GM23338 (cell line): ENCODE results near the gene ZNF562. TPM values are rescaled to one million over a fixed set of nuclear protein-coding genes. Genes with fewer than 3 reads are reported as not detected.

Experiments used
- ATAC-seq: fragments of 200-7000 bp; cut with Tn5 transposase; 3 replicates; pipeline ENCODE4 v1.9.1; 2020
- DNase-seq: peaks from one replicate; pipeline ENCODE4 v3.0.0-alpha.2; 2015; ENCODE audit warnings: low spot score
- H2AFZ ChIP-seq: fragments of 200-600 bp; sonication (generic); 2 replicates; pipeline ENCODE4 v1.8.0; 2016; ENCODE audit warnings: antibody characterized with exemption, mild to moderate bottlenecking, moderate library complexity
- H3F3A ChIP-seq: fragments of 200-600 bp; sonication (generic); replicated peaks from 2 replicates; pipeline ENCODE4 v1.8.0; 2017; ENCODE audit warnings: antibody characterized with exemption, mixed run types, low read depth
- H3K27ac ChIP-seq: fragments of 200-600 bp; sonication (generic); 2 replicates; pipeline ENCODE4 v1.6.1; 2016; ENCODE audit warnings: low read depth
- H3K27me3 ChIP-seq: fragments of 200-600 bp; sonication (generic); 2 replicates; pipeline ENCODE4 v1.8.0; 2016; ENCODE audit warnings: mild to moderate bottlenecking, mixed run types, moderate library complexity; ENCODE audit not compliant: insufficient read depth
- H3K36me3 ChIP-seq: fragments of 200-600 bp; sonication (generic); 2 replicates; pipeline ENCODE4 v1.8.0; 2016; ENCODE audit warnings: mild to moderate bottlenecking; ENCODE audit not compliant: insufficient read depth
- H3K4me1 ChIP-seq: fragments of 200-600 bp; sonication (generic); 2 replicates; pipeline ENCODE4 v1.8.0; 2016; ENCODE audit warnings: mild to moderate bottlenecking, moderate library complexity; ENCODE audit not compliant: insufficient read depth
- H3K4me2 ChIP-seq: fragments of 200-600 bp; sonication (generic); 2 replicates; pipeline ENCODE4 v1.7.1; 2017; ENCODE audit warnings: mixed run types
- H3K4me3 ChIP-seq: fragments of 200-600 bp; sonication (generic); 2 replicates; pipeline ENCODE4 v1.6.1; 2016; ENCODE audit warnings: mixed run types
- H3K79me2 ChIP-seq: fragments of 200-600 bp; sonication (generic); replicated peaks from 2 replicates; pipeline ENCODE4 v1.8.0; 2017; ENCODE audit warnings: mild to moderate bottlenecking; ENCODE audit not compliant: insufficient read depth
- H3K9me2 ChIP-seq: fragments of 200-600 bp; sonication (generic); 2 replicates; pipeline ENCODE4 v1.8.0; 2017; ENCODE audit not compliant: insufficient read depth
- H4K20me1 ChIP-seq: fragments of 200-600 bp; sonication (generic); replicated peaks from 2 replicates; pipeline ENCODE4 v1.8.0; 2017; ENCODE audit warnings: mild to moderate bottlenecking; ENCODE audit not compliant: insufficient read depth
- H3K27ac Mint-ChIP-seq: 2 replicates; pipeline ENCODE4 v1.8.0; 2020; ENCODE audit warnings: inconsistent platforms, mild to moderate bottlenecking, moderate library complexity, mixed read lengths
- H3K27me3 Mint-ChIP-seq: 3 replicates; pipeline ENCODE4 v1.8.0; 2022; ENCODE audit warnings: low read depth, mild to moderate bottlenecking, moderate library complexity, mixed read lengths, inconsistent platforms; ENCODE audit not compliant: insufficient read depth, poor library complexity
- H3K36me3 Mint-ChIP-seq: 3 replicates; pipeline ENCODE4 v1.8.0; 2021; ENCODE audit warnings: low read depth, mild to moderate bottlenecking, inconsistent platforms, moderate library complexity, mixed read lengths
- H3K4me1 Mint-ChIP-seq: 3 replicates; pipeline ENCODE4 v1.8.0; 2020; ENCODE audit warnings: mild to moderate bottlenecking, inconsistent platforms, mixed read lengths
- H3K4me3 Mint-ChIP-seq: 3 replicates; pipeline ENCODE4 v1.8.0; 2021; ENCODE audit warnings: moderate library complexity, mild to moderate bottlenecking, inconsistent platforms, mixed read lengths
- H3K9me3 Mint-ChIP-seq: 3 replicates; pipeline ENCODE4 v1.8.0; 2020; ENCODE audit warnings: moderate library complexity, mild to moderate bottlenecking, inconsistent platforms, mixed read lengths
- CREB1 ChIP-seq: fragments of 250-450 bp; sonication (Bioruptor Pico); IDR thresholded peaks from 2 replicates; pipeline ENCODE4 v1.5.0; 2020; ENCODE audit warnings: low read depth, mild to moderate bottlenecking, moderate library complexity
- EZH2 ChIP-seq: fragments of 200-600 bp; sonication (generic); IDR thresholded peaks from one replicate; pipeline ENCODE4 v1.8.0; 2017; ENCODE audit warnings: antibody characterized with exemption, mild to moderate bottlenecking, low read depth; ENCODE audit not compliant: unreplicated experiment
- EZH2phosphoT487 ChIP-seq: fragments of 200-600 bp; sonication (generic); IDR thresholded peaks from one replicate; pipeline ENCODE4 v1.8.1; 2018; ENCODE audit warnings: antibody characterized with exemption; ENCODE audit not compliant: unreplicated experiment
- JUNB ChIP-seq: IDR thresholded peaks from one replicate; pipeline ENCODE4 v1.6.1; 2016; ENCODE audit warnings: antibody characterized with exemption; ENCODE audit not compliant: unreplicated experiment
- POLR2AphosphoS5 ChIP-seq: IDR thresholded peaks from 2 replicates; pipeline ENCODE4 v1.6.1; 2016; ENCODE audit warnings: antibody characterized with exemption, low read depth
- STAT1 ChIP-seq: IDR thresholded peaks from one replicate; pipeline ENCODE4 v1.6.1; 2016; ENCODE audit warnings: antibody characterized with exemption; ENCODE audit not compliant: unreplicated experiment
- polyA plus RNA-seq: library from polyadenylated mRNA; unstranded; fragments of >200 nt; fragmentation: Nextera tagmentation; extraction: Ambion mirVana; gene quantifications from 2 replicates; pipeline ENCODE4 v1.2.1, GENCODE V29; 2016
- total RNA-seq: library from RNA; depleted of rRNA; stranded (reverse); fragments of >200 nt; shearing (Covaris generic); gene quantifications from 2 replicates; pipeline ENCODE4 v1.2.3, GENCODE V29; 2014
- TF ChIP-seq, protein P1 (sequence below): fragments of 250-450 bp; sonication (Bioruptor Pico); IDR thresholded peaks from 2 replicates; pipeline ENCODE4 v1.5.0; 2020; ENCODE audit warnings: mild to moderate bottlenecking, moderate library complexity
- TF ChIP-seq, protein P2 (sequence below): IDR thresholded peaks from 2 replicates; pipeline ENCODE4 v1.6.1; 2016; ENCODE audit warnings: antibody characterized with exemption
- TF ChIP-seq, protein P3 (sequence below): IDR thresholded peaks from one replicate; pipeline ENCODE4 v1.6.1; 2018; ENCODE audit warnings: antibody characterized with exemption; ENCODE audit not compliant: unreplicated experiment

The ZNF562 gene
- total and polyA plus RNA-seq, 2 experiments from 2014 or later = 15.6 to 68.8 TPM

DNA sequence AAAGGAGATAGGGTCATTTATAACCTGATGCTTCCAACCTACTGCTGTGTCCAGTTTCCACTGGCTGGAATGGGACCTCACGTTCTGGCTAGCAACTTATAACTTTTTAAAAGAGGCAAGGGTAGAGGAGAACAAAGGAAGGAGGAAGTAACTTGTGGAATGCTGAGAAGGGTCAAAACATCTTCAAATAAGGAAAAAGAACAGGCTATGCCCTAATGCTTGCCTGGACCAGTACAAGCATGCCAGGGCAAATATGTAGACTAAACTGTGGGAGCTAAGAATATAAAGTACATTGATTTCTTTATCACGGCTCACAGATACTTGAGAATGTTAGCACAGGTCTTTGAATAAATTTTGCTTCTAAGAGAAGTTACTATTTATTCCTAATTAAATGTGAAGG, 52.4 kb downstream of the ZNF562 start:
- H3K36me3 Mint-ChIP-seq = peaks cover 45% of the 10 kb centered on the region
- Histone ChIP-seq H3K27ac (peak overlapping the region; percentile 83; the same call in 1 of the 2 replicates), H3K9me2 (no peaks in the 10 kb centered on the region), H3K4me2 (peak overlapping the region; percentile 41; the same call in 1 of the 2 replicates), H3K79me2 (peaks cover 38% of the 10 kb centered on the region), H3K4me1 (peaks cover 20% of the 10 kb centered on the region), H4K20me1 (no peaks in the 10 kb centered on the region; the same call in 1 of the 2 replicates), H3K36me3 (peaks cover 20% of the 10 kb centered on the region), H3F3A (no peaks in the 10 kb centered on the region), H3K27me3 (no peaks in the 10 kb centered on the region), H2AFZ (no peak overlapping the region), H3K4me3 (no peak overlapping the region)
- H3K9me3 Mint-ChIP-seq = peaks cover 10% of the 10 kb centered on the region; the same call in 2 of the 3 replicates
- H3K27me3 Mint-ChIP-seq = peaks cover 16% of the 10 kb centered on the region
- ATAC-seq (no peak), DNase-seq (no peak)
- H3K4me1 Mint-ChIP-seq = peaks cover 16% of the 10 kb centered on the region
- H3K27ac Mint-ChIP-seq = peak overlapping the region; percentile 84
- TF ChIP-seq EZH2 (no peak), JUNB (no peak), CREB1 (CRISPR knock-in tag) (no peak), STAT1 (no peak)
- peak overlapping the region; percentile 62 for H3K4me3 Mint-ChIP-seq

DNA sequence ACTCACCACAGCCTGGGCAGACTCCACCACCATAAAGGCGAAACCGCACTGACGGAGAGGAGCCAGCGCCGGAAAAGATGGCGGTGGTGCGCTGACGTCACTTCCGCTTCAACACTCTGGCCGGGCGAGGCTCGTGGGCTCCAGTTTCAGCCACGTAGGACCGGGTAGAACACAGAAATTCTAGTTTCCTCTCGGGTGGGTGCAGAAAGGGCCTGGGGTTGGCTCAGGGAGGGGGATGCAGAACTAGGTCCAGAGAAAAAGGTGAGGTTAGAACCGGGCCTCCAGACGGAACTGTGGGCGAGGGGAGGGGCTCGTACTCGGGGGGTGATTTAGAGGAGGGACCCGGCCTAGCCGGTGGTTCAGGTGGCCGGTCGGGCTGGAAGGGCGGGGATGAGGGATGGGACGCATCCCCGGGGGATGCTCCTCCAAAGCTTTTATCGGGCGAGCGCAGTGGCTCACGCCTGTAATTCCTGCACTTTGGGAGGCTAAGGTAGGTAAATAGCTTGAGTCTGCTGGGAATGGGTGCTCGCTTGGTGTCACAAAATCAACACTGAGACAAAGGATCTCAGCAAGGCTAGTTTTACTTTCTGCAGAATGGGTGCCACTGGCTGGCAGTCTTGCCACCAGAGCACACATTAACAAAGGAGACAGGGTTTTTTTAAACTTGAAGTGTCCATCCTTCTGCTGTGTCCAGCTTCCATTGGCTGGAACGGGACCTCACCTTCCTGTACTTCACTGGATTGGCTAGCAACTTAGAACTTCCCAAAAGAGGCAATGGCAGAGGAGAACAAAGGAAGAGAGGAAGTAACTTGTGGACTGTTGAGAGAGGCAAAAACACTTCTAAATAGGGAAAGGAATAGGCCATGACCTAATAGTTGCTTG, 53.5 kb downstream of the ZNF562 start, which contains the start of gene ZNF561:
TSS of gene ZNF561 (minus strand) at position 77 of the 882 bp plus-strand sequence. CDS start 1,776 bp downstream, outside the sequence.
- H3K4me3 Mint-ChIP-seq = peak within 1 kb of the TSS; percentile 100
- H3K4me1 ChIP-seq = peaks cover 20% of the 10 kb centered on the region
- H2AFZ ChIP-seq = peak within 1 kb of the TSS; percentile 83; the same call in 1 of the 2 replicates
- H3K4me1 Mint-ChIP-seq = peaks cover 15% of the 10 kb centered on the region
- peak within 1 kb of the TSS; percentile 100 for H3K4me3 ChIP-seq
- H3K4me2 ChIP-seq = peak within 1 kb of the TSS; percentile 99
- peak within 1 kb of the TSS; percentile 99 for H3K27ac ChIP-seq
- peaks cover 10% of the 10 kb centered on the region; the same call in 2 of the 3 replicates for H3K9me3 Mint-ChIP-seq
- peaks cover 30% of the 10 kb centered on the region for H3K36me3 ChIP-seq
- TF ChIP-seq CREB1 (CRISPR knock-in tag) (peak; percentile 95), POLR2AphosphoS5 (peak; percentile 69), EZH2phosphoT487 (no peak)
- TF ChIP-seq, protein P1, sequence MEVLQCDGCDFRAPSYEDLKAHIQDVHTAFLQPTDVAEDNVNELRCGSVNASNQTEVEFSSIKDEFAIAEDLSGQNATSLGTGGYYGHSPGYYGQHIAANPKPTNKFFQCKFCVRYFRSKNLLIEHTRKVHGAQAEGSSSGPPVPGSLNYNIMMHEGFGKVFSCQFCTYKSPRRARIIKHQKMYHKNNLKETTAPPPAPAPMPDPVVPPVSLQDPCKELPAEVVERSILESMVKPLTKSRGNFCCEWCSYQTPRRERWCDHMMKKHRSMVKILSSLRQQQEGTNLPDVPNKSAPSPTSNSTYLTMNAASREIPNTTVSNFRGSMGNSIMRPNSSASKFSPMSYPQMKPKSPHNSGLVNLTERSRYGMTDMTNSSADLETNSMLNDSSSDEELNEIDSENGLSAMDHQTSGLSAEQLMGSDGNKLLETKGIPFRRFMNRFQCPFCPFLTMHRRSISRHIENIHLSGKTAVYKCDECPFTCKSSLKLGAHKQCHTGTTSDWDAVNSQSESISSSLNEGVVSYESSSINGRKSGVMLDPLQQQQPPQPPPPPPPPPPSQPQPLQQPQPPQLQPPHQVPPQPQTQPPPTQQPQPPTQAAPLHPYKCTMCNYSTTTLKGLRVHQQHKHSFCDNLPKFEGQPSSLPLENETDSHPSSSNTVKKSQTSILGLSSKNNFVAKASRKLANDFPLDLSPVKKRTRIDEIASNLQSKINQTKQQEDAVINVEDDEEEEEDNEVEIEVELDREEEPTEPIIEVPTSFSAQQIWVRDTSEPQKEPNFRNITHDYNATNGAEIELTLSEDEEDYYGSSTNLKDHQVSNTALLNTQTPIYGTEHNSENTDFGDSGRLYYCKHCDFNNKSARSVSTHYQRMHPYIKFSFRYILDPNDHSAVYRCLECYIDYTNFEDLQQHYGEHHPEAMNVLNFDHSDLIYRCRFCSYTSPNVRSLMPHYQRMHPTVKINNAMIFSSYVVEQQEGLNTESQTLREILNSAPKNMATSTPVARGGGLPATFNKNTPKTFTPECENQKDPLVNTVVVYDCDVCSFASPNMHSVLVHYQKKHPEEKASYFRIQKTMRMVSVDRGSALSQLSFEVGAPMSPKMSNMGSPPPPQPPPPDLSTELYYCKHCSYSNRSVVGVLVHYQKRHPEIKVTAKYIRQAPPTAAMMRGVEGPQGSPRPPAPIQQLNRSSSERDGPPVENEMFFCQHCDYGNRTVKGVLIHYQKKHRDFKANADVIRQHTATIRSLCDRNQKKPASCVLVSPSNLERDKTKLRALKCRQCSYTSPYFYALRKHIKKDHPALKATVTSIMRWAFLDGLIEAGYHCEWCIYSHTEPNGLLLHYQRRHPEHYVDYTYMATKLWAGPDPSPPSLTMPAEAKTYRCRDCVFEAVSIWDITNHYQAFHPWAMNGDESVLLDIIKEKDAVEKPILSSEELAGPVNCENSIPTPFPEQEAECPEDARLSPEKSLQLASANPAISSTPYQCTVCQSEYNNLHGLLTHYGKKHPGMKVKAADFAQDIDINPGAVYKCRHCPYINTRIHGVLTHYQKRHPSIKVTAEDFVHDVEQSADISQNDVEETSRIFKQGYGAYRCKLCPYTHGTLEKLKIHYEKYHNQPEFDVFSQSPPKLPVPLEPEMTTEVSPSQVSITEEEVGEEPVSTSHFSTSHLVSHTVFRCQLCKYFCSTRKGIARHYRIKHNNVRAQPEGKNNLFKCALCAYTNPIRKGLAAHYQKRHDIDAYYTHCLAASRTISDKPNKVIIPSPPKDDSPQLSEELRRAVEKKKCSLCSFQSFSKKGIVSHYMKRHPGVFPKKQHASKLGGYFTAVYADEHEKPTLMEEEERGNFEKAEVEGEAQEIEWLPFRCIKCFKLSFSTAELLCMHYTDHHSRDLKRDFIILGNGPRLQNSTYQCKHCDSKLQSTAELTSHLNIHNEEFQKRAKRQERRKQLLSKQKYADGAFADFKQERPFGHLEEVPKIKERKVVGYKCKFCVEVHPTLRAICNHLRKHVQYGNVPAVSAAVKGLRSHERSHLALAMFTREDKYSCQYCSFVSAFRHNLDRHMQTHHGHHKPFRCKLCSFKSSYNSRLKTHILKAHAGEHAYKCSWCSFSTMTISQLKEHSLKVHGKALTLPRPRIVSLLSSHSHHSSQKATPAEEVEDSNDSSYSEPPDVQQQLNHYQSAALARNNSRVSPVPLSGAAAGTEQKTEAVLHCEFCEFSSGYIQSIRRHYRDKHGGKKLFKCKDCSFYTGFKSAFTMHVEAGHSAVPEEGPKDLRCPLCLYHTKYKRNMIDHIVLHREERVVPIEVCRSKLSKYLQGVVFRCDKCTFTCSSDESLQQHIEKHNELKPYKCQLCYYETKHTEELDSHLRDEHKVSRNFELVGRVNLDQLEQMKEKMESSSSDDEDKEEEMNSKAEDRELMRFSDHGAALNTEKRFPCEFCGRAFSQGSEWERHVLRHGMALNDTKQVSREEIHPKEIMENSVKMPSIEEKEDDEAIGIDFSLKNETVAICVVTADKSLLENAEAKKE (CRISPR knock-in tag) = no peak
- TF ChIP-seq, protein P2, sequence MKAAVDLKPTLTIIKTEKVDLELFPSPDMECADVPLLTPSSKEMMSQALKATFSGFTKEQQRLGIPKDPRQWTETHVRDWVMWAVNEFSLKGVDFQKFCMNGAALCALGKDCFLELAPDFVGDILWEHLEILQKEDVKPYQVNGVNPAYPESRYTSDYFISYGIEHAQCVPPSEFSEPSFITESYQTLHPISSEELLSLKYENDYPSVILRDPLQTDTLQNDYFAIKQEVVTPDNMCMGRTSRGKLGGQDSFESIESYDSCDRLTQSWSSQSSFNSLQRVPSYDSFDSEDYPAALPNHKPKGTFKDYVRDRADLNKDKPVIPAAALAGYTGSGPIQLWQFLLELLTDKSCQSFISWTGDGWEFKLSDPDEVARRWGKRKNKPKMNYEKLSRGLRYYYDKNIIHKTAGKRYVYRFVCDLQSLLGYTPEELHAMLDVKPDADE = peak; percentile 74
- TF ChIP-seq, protein P3, sequence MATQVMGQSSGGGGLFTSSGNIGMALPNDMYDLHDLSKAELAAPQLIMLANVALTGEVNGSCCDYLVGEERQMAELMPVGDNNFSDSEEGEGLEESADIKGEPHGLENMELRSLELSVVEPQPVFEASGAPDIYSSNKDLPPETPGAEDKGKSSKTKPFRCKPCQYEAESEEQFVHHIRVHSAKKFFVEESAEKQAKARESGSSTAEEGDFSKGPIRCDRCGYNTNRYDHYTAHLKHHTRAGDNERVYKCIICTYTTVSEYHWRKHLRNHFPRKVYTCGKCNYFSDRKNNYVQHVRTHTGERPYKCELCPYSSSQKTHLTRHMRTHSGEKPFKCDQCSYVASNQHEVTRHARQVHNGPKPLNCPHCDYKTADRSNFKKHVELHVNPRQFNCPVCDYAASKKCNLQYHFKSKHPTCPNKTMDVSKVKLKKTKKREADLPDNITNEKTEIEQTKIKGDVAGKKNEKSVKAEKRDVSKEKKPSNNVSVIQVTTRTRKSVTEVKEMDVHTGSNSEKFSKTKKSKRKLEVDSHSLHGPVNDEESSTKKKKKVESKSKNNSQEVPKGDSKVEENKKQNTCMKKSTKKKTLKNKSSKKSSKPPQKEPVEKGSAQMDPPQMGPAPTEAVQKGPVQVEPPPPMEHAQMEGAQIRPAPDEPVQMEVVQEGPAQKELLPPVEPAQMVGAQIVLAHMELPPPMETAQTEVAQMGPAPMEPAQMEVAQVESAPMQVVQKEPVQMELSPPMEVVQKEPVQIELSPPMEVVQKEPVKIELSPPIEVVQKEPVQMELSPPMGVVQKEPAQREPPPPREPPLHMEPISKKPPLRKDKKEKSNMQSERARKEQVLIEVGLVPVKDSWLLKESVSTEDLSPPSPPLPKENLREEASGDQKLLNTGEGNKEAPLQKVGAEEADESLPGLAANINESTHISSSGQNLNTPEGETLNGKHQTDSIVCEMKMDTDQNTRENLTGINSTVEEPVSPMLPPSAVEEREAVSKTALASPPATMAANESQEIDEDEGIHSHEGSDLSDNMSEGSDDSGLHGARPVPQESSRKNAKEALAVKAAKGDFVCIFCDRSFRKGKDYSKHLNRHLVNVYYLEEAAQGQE = peak; percentile 11
- no peaks in the 10 kb centered on the region for H3K9me2 ChIP-seq
- no peaks in the 10 kb centered on the region for H3K27me3 ChIP-seq
- DNase-seq (peak; percentile 94), ATAC-seq (peak; percentile 86)
- H3K36me3 Mint-ChIP-seq = peaks cover 50% of the 10 kb centered on the region
- H3K79me2 ChIP-seq = peaks cover 35% of the 10 kb centered on the region
- H3K27ac Mint-ChIP-seq = peak within 1 kb of the TSS; percentile 100
- H3K27me3 Mint-ChIP-seq = peaks cover 16% of the 10 kb centered on the region
- no peaks in the 10 kb centered on the region; the same call in 1 of the 2 replicates for H4K20me1 ChIP-seq
- H3F3A ChIP-seq = no peaks in the 10 kb centered on the region
